K562 (cell line): ENCODE results near the gene TMEM214. TPM values are rescaled to one million over a fixed set of nuclear protein-coding genes. Genes with fewer than 3 reads are reported as not detected.

ENCODE experiments used
- BACH1 ChIP-seq: fragments of 200-800 bp; sonication (Bioruptor generic); IDR thresholded peaks from 2 replicates; pipeline ENCODE4 v1.6.1; 2016; ENCODE audit warnings: missing genetic modification characterization, missing compliant biosample characterization
- CCNT2 ChIP-seq: IDR thresholded peaks from 2 replicates; pipeline ENCODE4 v1.6.1; 2011; ENCODE audit warnings: borderline replicate concordance, low read depth, mild to moderate bottlenecking, moderate library complexity, mixed read lengths, low read length; ENCODE audit not compliant: insufficient read length; ENCODE audit errors: extremely low read depth
- E2F4 ChIP-seq: sonication (generic); formaldehyde crosslinking; IDR thresholded peaks from 2 replicates; pipeline ENCODE4 v1.8.0; 2022; ENCODE audit warnings: mild to moderate bottlenecking, low read depth, missing genetic modification reagents
- HDAC1 ChIP-seq, 2 experiments: fragments of 450-650 bp; IDR thresholded peaks; 2 replicates each; pipeline ENCODE4 v1.6.1; 2016 to 2017; ENCODE audit warnings: inconsistent platforms in 1 of 2, mild to moderate bottlenecking in 1 of 2, moderate library complexity in 1 of 2
- HMGXB4 ChIP-seq: sonication (generic); formaldehyde crosslinking; IDR thresholded peaks from 2 replicates; pipeline ENCODE4 v1.8.1; 2023; ENCODE audit warnings: mild to moderate bottlenecking, missing genetic modification reagents
- MYC ChIP-seq, 2 experiments: fragments of 250-450 bp in 1 of 2; sonication (Bioruptor Pico) in 1 of 2; IDR thresholded peaks; 2 replicates each; pipeline versions ENCODE4 v1.5.1 to v1.6.1; 2012 to 2021; ENCODE audit warnings: low read depth in 2 of 2, borderline replicate concordance in 1 of 2, improper control_type of control experiment in 1 of 2, low read length in 1 of 2, mild to moderate bottlenecking in 1 of 2, moderate library complexity in 1 of 2
- NCOA2 ChIP-seq, 2 experiments: fragments of 450-650 bp; IDR thresholded peaks; 2 replicates each; pipeline ENCODE4 v1.6.1; 2018; ENCODE audit warnings: mild to moderate bottlenecking in 2 of 2, moderate library complexity in 1 of 2; ENCODE audit not compliant: partially characterized antibody in 2 of 2
- PTTG1 ChIP-seq: fragments of 450-650 bp; IDR thresholded peaks from 2 replicates; pipeline ENCODE4 v1.6.1; 2016; ENCODE audit warnings: low read depth, mild to moderate bottlenecking, missing genetic modification characterization, missing compliant biosample characterization
- SMARCE1 ChIP-seq: fragments of 450-650 bp; IDR thresholded peaks from 2 replicates; pipeline ENCODE4 v1.7.1; 2016; ENCODE audit warnings: mild to moderate bottlenecking
- SRF ChIP-seq, 2 experiments: fragments of 250-450, 450-650 bp in 1 of 2; sonication (Bioruptor Pico) in 1 of 2; sonication (generic) in 1 of 2; formaldehyde crosslinking; IDR thresholded peaks; 2 replicates each; pipeline versions ENCODE4 v1.5.0 to v1.5.1; 2020 to 2022; ENCODE audit warnings: mild to moderate bottlenecking in 1 of 2, missing genetic modification reagents in 1 of 2
- TARDBP ChIP-seq: fragments of 450-650 bp; IDR thresholded peaks from 2 replicates; pipeline ENCODE4 v1.6.1; 2016
- TCF3 ChIP-seq: sonication (generic); formaldehyde crosslinking; IDR thresholded peaks from 2 replicates; pipeline ENCODE4 v1.4.0; 2020; ENCODE audit warnings: mild to moderate bottlenecking, missing genetic modification reagents
- ZKSCAN8 ChIP-seq: fragments of 200-800 bp; sonication (Bioruptor generic); IDR thresholded peaks from 2 replicates; pipeline ENCODE4 v1.6.1; 2016; ENCODE audit warnings: missing genetic modification characterization, missing compliant biosample characterization
- ZNF133 ChIP-seq: fragments of 250-450 bp; sonication (Bioruptor Pico); IDR thresholded peaks from 2 replicates; pipeline ENCODE4 v1.4.0; 2020; ENCODE audit warnings: mild to moderate bottlenecking
- ZNF165 ChIP-seq: fragments of 250-450 bp; sonication (Bioruptor Pico); IDR thresholded peaks from 2 replicates; pipeline ENCODE4 v1.4.0; 2020; ENCODE audit warnings: borderline replicate concordance
- ZNF232 ChIP-seq: sonication (generic); formaldehyde crosslinking; IDR thresholded peaks from 2 replicates; pipeline ENCODE4 v1.8.0; 2022; ENCODE audit warnings: mild to moderate bottlenecking, missing genetic modification reagents
- ZNF79 ChIP-seq: fragments of 250-450 bp; sonication (Bioruptor Pico); IDR thresholded peaks from 2 replicates; pipeline ENCODE4 v1.4.0; 2020; ENCODE audit warnings: low read depth, mild to moderate bottlenecking, moderate library complexity
- polyA plus RNA-seq, 8 experiments: library from polyadenylated mRNA; depleted of rRNA in 4 of 8; stranded (reverse) in 5 of 8; unstranded in 3 of 8; fragments of >200 nt; fragmentation: Nextera tagmentation in 2 of 8; fragmentation: Illumina TruSeq in 1 of 8; extraction: Ambion mirVana in 2 of 8; extraction: Trizol in 1 of 8; gene quantifications; 2 replicates each; pipeline versions ENCODE4 v1.2.1 to v1.2.3, GENCODE V29; 2011 to 2014; ENCODE audit warnings: inconsistent platforms in 1 of 8, missing spikeins in 1 of 8
- total RNA-seq, 7 experiments: library from RNA; depleted of rRNA in 6 of 7; stranded (reverse); fragments of >200 nt in 6 of 7; fragmentation: Illumina TruSeq in 2 of 7; extraction: Trizol in 2 of 7; gene quantifications; 2 replicates each; pipeline versions ENCODE4 v1.2.1 to v1.2.3, GENCODE V29; 2011 to 2021; ENCODE audit warnings: low replicate concordance in 1 of 7
- TF ChIP-seq, protein P1 (sequence below), 2 experiments: IDR thresholded peaks; 2 replicates each; pipeline ENCODE4 v1.6.1; 2012; ENCODE audit warnings: improper control_type of control experiment in 2 of 2, low read depth in 2 of 2, low read length in 2 of 2, borderline replicate concordance in 1 of 2
- TF ChIP-seq, protein P2 (sequence below): fragments of 250-450 bp; sonication (Bioruptor Pico); IDR thresholded peaks from 2 replicates; pipeline ENCODE4 v1.4.0; 2020; ENCODE audit warnings: mild to moderate bottlenecking, moderate library complexity, borderline replicate concordance

TMEM214 gene
- total and polyA plus RNA-seq, 9 of the 15 experiments (the other 6 are each of a cell fraction or from before 2014, with no cell fraction given) = 11.4 to 81.4 (median 44.1) TPM

DNA sequence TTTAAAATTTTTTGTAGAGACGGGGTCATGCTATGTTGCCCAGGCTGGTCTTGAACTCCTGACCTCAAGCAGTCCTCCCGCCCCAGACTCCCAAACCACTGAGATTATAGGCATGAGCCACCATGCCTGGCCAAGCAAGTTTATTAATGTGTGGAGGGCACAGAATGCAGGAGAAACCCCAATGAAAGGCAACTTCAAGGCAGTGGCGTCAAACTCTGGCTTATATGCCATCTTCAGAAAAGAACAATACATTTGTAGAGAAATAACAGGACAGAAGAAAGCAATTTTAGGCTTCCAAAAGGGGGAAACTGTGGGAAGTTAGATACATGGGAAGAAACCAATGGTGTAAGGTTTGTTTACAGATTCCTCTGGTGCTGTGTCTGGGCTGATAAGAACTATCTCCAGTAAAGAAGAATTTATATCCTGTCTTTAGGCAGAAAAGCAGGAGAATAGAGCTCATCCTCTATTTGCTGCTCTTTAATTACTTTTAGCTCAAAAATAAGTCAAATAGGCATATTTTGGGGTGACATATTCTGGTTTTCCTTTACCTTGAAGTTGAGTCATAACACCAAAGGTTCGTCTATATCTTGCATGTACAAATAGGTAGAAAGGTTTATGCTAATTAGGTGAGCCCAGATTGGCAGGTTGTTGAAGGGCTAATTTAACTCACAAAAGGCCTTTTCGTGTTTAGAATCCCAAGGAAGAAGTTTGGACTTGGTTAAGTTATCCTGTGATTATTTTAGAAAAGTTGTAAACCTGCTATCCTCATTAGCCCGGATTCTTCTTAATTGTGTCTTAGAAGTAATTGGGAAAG lies 26.0 kb upstream of the TMEM214 start (continued):
- no peak for TF ChIP-seq HMGXB4 (CRISPR knock-in tag)
- TF ChIP-seq SRF (CRISPR knock-in tag; IDR thresholded peaks at IDR 0.05) = no peak
- TF ChIP-seq, protein P1, sequence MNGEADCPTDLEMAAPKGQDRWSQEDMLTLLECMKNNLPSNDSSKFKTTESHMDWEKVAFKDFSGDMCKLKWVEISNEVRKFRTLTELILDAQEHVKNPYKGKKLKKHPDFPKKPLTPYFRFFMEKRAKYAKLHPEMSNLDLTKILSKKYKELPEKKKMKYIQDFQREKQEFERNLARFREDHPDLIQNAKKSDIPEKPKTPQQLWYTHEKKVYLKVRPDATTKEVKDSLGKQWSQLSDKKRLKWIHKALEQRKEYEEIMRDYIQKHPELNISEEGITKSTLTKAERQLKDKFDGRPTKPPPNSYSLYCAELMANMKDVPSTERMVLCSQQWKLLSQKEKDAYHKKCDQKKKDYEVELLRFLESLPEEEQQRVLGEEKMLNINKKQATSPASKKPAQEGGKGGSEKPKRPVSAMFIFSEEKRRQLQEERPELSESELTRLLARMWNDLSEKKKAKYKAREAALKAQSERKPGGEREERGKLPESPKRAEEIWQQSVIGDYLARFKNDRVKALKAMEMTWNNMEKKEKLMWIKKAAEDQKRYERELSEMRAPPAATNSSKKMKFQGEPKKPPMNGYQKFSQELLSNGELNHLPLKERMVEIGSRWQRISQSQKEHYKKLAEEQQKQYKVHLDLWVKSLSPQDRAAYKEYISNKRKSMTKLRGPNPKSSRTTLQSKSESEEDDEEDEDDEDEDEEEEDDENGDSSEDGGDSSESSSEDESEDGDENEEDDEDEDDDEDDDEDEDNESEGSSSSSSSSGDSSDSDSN (IDR thresholded peaks at IDR 0.05; ENCODE audit: borderline replicate concordance in 1 of 2, low read depth in 2 of 2, low read length in 2 of 2) = no peak
- no peak for TF ChIP-seq TARDBP
- TF ChIP-seq MYC (IDR thresholded peaks at IDR 0.05; ENCODE audit: low read depth, low read length) = no peak
- peak; percentile 78; the same call in 1 of the 2 replicates for TF ChIP-seq MYC (CRISPR knock-in tag; IDR thresholded peaks at IDR 0.05; ENCODE audit: borderline replicate concordance, low read depth)
- no peak for TF ChIP-seq ZNF79 (CRISPR knock-in tag)
- no peak for TF ChIP-seq NCOA2 (IDR thresholded peaks at IDR 0.05; ENCODE audit: partially characterized antibody in 2 of 2)
- TF ChIP-seq PTTG1 (tag) = no peak
- TF ChIP-seq CCNT2 = peak; percentile 47
- no peak for TF ChIP-seq ZKSCAN8 (CRISPR knock-in tag)
- no peak for TF ChIP-seq ZNF133 (CRISPR knock-in tag)
- TF ChIP-seq E2F4 = no peak
- no peak for TF ChIP-seq ZNF232 (CRISPR knock-in tag)
- no peak; a peak in 3 of 4 replicates for TF ChIP-seq HDAC1 (IDR thresholded peaks at IDR 0.05)
- peak; percentile 89 for TF ChIP-seq SMARCE1
- TF ChIP-seq, protein P2, sequence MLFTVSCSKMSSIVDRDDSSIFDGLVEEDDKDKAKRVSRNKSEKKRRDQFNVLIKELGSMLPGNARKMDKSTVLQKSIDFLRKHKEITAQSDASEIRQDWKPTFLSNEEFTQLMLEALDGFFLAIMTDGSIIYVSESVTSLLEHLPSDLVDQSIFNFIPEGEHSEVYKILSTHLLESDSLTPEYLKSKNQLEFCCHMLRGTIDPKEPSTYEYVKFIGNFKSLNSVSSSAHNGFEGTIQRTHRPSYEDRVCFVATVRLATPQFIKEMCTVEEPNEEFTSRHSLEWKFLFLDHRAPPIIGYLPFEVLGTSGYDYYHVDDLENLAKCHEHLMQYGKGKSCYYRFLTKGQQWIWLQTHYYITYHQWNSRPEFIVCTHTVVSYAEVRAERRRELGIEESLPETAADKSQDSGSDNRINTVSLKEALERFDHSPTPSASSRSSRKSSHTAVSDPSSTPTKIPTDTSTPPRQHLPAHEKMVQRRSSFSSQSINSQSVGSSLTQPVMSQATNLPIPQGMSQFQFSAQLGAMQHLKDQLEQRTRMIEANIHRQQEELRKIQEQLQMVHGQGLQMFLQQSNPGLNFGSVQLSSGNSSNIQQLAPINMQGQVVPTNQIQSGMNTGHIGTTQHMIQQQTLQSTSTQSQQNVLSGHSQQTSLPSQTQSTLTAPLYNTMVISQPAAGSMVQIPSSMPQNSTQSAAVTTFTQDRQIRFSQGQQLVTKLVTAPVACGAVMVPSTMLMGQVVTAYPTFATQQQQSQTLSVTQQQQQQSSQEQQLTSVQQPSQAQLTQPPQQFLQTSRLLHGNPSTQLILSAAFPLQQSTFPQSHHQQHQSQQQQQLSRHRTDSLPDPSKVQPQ (CRISPR knock-in tag) = peak; percentile 55; the same call in 1 of the 2 replicates
- no peak for TF ChIP-seq ZNF165 (CRISPR knock-in tag)
- TF ChIP-seq TCF3 = peak; percentile 82
- TF ChIP-seq BACH1 (tag) = no peak
